ENCODE measurements around the gene REST.

Gene REST

DNA sequence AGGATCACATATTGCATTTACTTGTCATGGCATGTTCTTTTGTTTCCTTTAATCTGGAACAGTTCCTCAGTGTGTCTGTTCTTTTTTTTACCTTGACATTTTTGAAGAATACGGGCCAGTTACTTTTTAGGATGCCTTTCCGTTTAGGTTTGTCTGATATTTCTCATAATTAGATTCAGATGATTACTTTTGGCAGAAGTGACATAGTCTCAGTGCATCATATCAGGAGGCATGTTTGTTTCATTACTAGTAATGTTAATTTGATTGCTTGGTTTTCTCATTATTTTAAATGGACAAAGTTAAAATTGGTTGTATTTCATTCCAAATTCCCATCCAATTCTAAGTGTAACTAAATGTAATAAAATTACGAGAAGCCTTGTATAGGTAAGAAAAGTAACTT is 79.3 kb downstream of the REST start:
- no peak for DNase-seq (ENCODE audit: low read depth in 1 of 2, low spot score in 1 of 2)
- no peak overlapping the region for H3K27ac ChIP-seq (replicated peaks)
- no peak for TF ChIP-seq GABPA (IDR thresholded peaks at IDR 0.05; ENCODE audit: low read depth)
- TF ChIP-seq, protein P1, sequence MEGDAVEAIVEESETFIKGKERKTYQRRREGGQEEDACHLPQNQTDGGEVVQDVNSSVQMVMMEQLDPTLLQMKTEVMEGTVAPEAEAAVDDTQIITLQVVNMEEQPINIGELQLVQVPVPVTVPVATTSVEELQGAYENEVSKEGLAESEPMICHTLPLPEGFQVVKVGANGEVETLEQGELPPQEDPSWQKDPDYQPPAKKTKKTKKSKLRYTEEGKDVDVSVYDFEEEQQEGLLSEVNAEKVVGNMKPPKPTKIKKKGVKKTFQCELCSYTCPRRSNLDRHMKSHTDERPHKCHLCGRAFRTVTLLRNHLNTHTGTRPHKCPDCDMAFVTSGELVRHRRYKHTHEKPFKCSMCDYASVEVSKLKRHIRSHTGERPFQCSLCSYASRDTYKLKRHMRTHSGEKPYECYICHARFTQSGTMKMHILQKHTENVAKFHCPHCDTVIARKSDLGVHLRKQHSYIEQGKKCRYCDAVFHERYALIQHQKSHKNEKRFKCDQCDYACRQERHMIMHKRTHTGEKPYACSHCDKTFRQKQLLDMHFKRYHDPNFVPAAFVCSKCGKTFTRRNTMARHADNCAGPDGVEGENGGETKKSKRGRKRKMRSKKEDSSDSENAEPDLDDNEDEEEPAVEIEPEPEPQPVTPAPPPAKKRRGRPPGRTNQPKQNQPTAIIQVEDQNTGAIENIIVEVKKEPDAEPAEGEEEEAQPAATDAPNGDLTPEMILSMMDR (IDR thresholded peaks at IDR 0.05; ENCODE audit: insufficient read depth, low read length): no peak
- no peak for TF ChIP-seq SPI1 (IDR thresholded peaks at IDR 0.05; ENCODE audit: borderline replicate concordance, low read depth)
- TF ChIP-seq, protein P2, sequence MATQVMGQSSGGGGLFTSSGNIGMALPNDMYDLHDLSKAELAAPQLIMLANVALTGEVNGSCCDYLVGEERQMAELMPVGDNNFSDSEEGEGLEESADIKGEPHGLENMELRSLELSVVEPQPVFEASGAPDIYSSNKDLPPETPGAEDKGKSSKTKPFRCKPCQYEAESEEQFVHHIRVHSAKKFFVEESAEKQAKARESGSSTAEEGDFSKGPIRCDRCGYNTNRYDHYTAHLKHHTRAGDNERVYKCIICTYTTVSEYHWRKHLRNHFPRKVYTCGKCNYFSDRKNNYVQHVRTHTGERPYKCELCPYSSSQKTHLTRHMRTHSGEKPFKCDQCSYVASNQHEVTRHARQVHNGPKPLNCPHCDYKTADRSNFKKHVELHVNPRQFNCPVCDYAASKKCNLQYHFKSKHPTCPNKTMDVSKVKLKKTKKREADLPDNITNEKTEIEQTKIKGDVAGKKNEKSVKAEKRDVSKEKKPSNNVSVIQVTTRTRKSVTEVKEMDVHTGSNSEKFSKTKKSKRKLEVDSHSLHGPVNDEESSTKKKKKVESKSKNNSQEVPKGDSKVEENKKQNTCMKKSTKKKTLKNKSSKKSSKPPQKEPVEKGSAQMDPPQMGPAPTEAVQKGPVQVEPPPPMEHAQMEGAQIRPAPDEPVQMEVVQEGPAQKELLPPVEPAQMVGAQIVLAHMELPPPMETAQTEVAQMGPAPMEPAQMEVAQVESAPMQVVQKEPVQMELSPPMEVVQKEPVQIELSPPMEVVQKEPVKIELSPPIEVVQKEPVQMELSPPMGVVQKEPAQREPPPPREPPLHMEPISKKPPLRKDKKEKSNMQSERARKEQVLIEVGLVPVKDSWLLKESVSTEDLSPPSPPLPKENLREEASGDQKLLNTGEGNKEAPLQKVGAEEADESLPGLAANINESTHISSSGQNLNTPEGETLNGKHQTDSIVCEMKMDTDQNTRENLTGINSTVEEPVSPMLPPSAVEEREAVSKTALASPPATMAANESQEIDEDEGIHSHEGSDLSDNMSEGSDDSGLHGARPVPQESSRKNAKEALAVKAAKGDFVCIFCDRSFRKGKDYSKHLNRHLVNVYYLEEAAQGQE (IDR thresholded peaks at IDR 0.05; ENCODE audit: insufficient replicate concordance, low read depth): no peak
- no peak for TF ChIP-seq POLR2AphosphoS5 (IDR thresholded peaks at IDR 0.05; ENCODE audit: low read depth)

DNA sequence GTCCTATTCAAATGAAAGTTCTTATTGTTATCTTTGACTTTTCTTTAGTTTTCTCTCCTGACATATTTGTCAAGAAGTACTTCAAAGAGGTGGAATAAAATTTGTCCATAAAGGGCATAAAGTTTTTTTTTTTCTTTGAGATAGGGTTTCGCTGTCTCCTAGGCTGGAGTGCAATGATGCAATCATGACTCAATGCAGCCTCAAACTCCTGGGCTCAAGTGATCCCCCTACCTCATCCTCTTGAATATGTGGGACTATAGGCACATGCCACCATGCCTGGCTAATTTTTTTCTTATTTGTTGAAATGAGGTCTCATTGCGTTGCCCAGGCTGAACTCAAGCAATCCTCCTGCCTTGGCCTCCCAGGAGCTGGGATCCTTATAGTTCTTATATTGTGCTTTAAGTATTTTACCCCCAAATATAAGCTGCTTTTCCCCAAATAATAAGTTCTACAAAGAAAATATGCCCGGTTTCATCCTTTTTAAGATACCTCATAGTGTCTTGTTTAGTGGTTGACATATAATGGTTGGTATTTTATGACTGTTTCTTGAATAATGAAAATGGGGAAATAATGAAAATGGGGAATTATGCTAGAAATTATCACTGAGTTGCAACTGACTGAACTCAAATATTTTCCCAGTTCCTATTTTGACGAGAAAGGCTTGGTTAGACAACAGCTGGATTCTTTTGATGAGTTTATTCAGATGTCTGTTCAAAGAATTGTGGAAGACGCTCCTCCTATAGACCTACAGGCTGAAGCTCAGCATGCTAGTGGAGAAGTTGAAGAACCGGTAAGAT is 82.6 kb downstream of the REST start:
- H3K27ac ChIP-seq (replicated peaks): no peak overlapping the region
- DNase-seq (ENCODE audit: low read depth in 1 of 2, low spot score in 1 of 2): no peak
- no peak overlapping the region for H3K4me3 ChIP-seq (replicated peaks; ENCODE audit: insufficient read depth, low read length)
- no peaks in the 10 kb centered on the region for H3K27me3 ChIP-seq (ENCODE audit: insufficient read depth, poor library complexity, severe bottlenecking)
- TF ChIP-seq POLR2AphosphoS5 (IDR thresholded peaks at IDR 0.05; ENCODE audit: low read depth) (no peak), SPI1 (IDR thresholded peaks at IDR 0.05; ENCODE audit: borderline replicate concordance, low read depth) (no peak), GABPA (IDR thresholded peaks at IDR 0.05; ENCODE audit: low read depth) (no peak)
- TF ChIP-seq, protein P1 (IDR thresholded peaks at IDR 0.05; ENCODE audit: insufficient read depth, low read length): no peak
- TF ChIP-seq, protein P2 (IDR thresholded peaks at IDR 0.05; ENCODE audit: insufficient replicate concordance, low read depth): no peak

More for the DNA sequence above, 79.3 kb downstream of the REST start:
- H3K27me3 ChIP-seq (ENCODE audit: insufficient read depth, poor library complexity, severe bottlenecking): no peaks in the 10 kb centered on the region
- no peak overlapping the region for H3K4me3 ChIP-seq (replicated peaks; ENCODE audit: insufficient read depth, low read length)

DNA sequence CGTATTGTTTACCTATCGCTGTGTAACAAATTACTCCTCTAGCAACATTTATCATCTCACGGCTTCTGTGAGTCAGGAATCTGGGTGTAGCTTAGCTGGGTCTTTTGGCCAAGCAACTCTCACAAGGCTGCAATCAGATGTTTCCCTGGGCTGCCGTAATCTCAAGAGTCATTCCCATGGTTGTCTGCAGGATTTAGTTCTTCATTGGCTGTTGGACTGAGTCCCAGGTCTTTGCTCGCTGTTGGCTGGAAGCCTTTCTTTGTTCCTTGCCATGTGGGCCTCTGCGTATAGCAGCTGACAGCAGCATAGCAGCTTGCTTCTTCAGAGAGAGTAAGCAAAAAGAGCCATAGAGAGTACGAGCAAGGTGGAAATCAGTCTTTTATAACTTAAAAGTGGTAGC is 87.8 kb downstream of the REST start:
- no peak overlapping the region for H3K27ac ChIP-seq (replicated peaks)
- no peaks in the 10 kb centered on the region for H3K27me3 ChIP-seq (ENCODE audit: insufficient read depth, poor library complexity, severe bottlenecking)
- TF ChIP-seq, protein P2 (IDR thresholded peaks at IDR 0.05; ENCODE audit: insufficient replicate concordance, low read depth): no peak
- TF ChIP-seq SPI1 (IDR thresholded peaks at IDR 0.05; ENCODE audit: borderline replicate concordance, low read depth) (no peak), GABPA (IDR thresholded peaks at IDR 0.05; ENCODE audit: low read depth) (no peak), POLR2AphosphoS5 (IDR thresholded peaks at IDR 0.05; ENCODE audit: low read depth) (no peak)
- TF ChIP-seq, protein P1 (IDR thresholded peaks at IDR 0.05; ENCODE audit: insufficient read depth, low read length): no peak
- DNase-seq (ENCODE audit: low read depth in 1 of 2, low spot score in 1 of 2): no peak
- H3K4me3 ChIP-seq (replicated peaks; ENCODE audit: insufficient read depth, low read length): no peak overlapping the region

Data from HL-60 (cell line).